LoVo (cell line): ENCODE measurements around the gene RBM20.
A peak's percentile ranks its signal among the peaks of the same experiment; 100 is the strongest.
"Not testable (repeated sequence)": the region's sequence is repeated elsewhere in the genome, so short reads cannot be mapped to it uniquely, and the experiment has no call there.

ENCODE experiments used
- DNase-seq: peaks from one replicate; pipeline ENCODE4 v3.0.0-alpha.2; 2016; ENCODE audit warnings: low spot score

The RBM20 gene

GRCh38 chr10:110649347-110650264, 5.5 kb downstream of the RBM20 start:
- DNase-seq, result no peak

GRCh38 chr10:110650265-110650668, 6.1 kb downstream of the RBM20 start:
- DNase-seq, result no peak

GRCh38 chr10:110651044-110651958, 7.2 kb downstream of the RBM20 start:
- DNase-seq, result no peak

GRCh38 chr10:110652475-110653118, 8.5 kb downstream of the RBM20 start:
- no peak for DNase-seq

GRCh38 chr10:110655320-110655719, 11.2 kb downstream of the RBM20 start:
- no peak for DNase-seq

GRCh38 chr10:110656612-110657011, 12.5 kb downstream of the RBM20 start:
- no peak for DNase-seq

GRCh38 chr10:110657973-110658691, 14.0 kb downstream of the RBM20 start:
- DNase-seq, result no peak

GRCh38 chr10:110659558-110659957, 15.4 kb downstream of the RBM20 start:
- no peak for DNase-seq

- DNase-seq, result not testable (repeated sequence)
Observed at GRCh38 chr10:110660289-110660688, 16.2 kb downstream of the RBM20 start.

GRCh38 chr10:110661292-110661691, 17.2 kb downstream of the RBM20 start:
- DNase-seq, result no peak

- peak; percentile 70 for DNase-seq
Observed at GRCh38 chr10:110664483-110665420, 20.6 kb downstream of the RBM20 start.

GRCh38 chr10:110666259-110666658, 22.1 kb downstream of the RBM20 start:
- DNase-seq, result not testable (repeated sequence)

- no peak for DNase-seq
Observed at GRCh38 chr10:110666673-110667072, 22.5 kb downstream of the RBM20 start.

GRCh38 chr10:110667620-110668343, 23.6 kb downstream of the RBM20 start:
- DNase-seq, result no peak

- DNase-seq, result no peak
Observed at GRCh38 chr10:110668443-110668842, 24.3 kb downstream of the RBM20 start.

- no peak for DNase-seq
Observed at GRCh38 chr10:110670335-110670734, 26.2 kb downstream of the RBM20 start.

GRCh38 chr10:110671788-110672579, 27.8 kb downstream of the RBM20 start:
- peak; percentile 82 for DNase-seq

- DNase-seq, result no peak
Observed at GRCh38 chr10:110672580-110672919, 28.4 kb downstream of the RBM20 start.

GRCh38 chr10:110676016-110676415, 31.9 kb downstream of the RBM20 start:
- DNase-seq, result no peak
